Esophagus squamous epithelium (tissue), 5 donors: Measurements from ENCODE around the gene ANXA10. TPM values are rescaled to one million over a fixed set of nuclear protein-coding genes. Genes with fewer than 3 reads are reported as not detected.
A peak's percentile ranks its signal among the peaks of the same experiment; 100 is the strongest.

Experiments used
- DNase-seq: peaks from one replicate; lab custom pipeline; 2025; lab: John Stamatoyannopoulos, UW
- H3K27ac ChIP-seq, 4 donors: fragments of 200-600 bp; sonication (generic); one replicate each; pipeline ENCODE4 v1.5.1; 2016 to 2019; ENCODE audit warnings: mild to moderate bottlenecking in 1 of 4
- H3K27me3 ChIP-seq, 4 donors: fragments of 200-600 bp; sonication (generic); 1 replicate in 3 of 4; 2 replicates in 1 of 4; pipeline versions ENCODE4 v1.5.1 to v1.6.0; 2017 to 2021; ENCODE audit warnings: antibody characterized with exemption in 1 of 4
- H3K36me3 ChIP-seq, 3 donors: fragments of 200-600 bp; sonication (generic); one replicate each; pipeline ENCODE4 v1.5.1; 2016 to 2019
- H3K4me1 ChIP-seq, 3 donors: fragments of 200-600 bp; sonication (generic); one replicate each; pipeline ENCODE4 v1.5.1; 2017 to 2019
- H3K4me3 ChIP-seq, 4 donors: fragments of 200-600 bp; sonication (generic); 1 replicate in 3 of 4; 2 replicates in 1 of 4; pipeline ENCODE4 v1.5.1; 2016 to 2019; ENCODE audit warnings: mild to moderate bottlenecking in 2 of 4, moderate library complexity in 1 of 4
- H3K9me3 ChIP-seq, 3 donors: fragments of 200-600 bp; sonication (generic); one replicate each; pipeline ENCODE4 v1.5.1; 2016 to 2019
- CTCF ChIP-seq, 6 experiments: fragments of 450-650 bp in 4 of 6; fragments of 200-600 bp in 2 of 6; sonication (generic) in 2 of 6; IDR thresholded peaks; one replicate each; pipeline ENCODE4 v1.5.1; 2016 to 2019; ENCODE audit warnings: antibody characterized with exemption in 6 of 6, mild to moderate bottlenecking in 4 of 6, moderate library complexity in 4 of 6
- POLR2A ChIP-seq, 4 donors: fragments of 450-650 bp; IDR thresholded peaks; one replicate each; pipeline ENCODE4 v1.6.1; 2017; ENCODE audit warnings: antibody characterized with exemption in 4 of 4, mild to moderate bottlenecking in 4 of 4, moderate library complexity in 3 of 4
- WGBS, 2 donors: methylation state at CpG; one replicate each; pipeline ENCODE4 v1.1.5; 2018; 5-methylcytosine and 5-hydroxymethylcytosine counted together
- intact Hi-C: fragments of 100-400 bp; cut with DNase I; formaldehyde crosslinking; loops from one replicate; pipeline ENCODE4 v1.15.0; 2022
- total RNA-seq, 4 donors: library from RNA; depleted of rRNA; stranded (reverse); fragments of >200 nt; gene quantifications; one replicate each; pipeline ENCODE4 v1.1.0, GENCODE V29; 2016
- donor health status: DM: yes; HTN: yes; CAD: no.

ANXA10 gene
- total RNA-seq, 4 donors from 2014 or later = 0.18 to 0.19 TPM; not detected in 2

GRCh38 chr4:168143601-168144000, 51.3 kb downstream of the ANXA10 start:
- no peaks in the 10 kb centered on the region for H3K9me3 ChIP-seq
- no peaks in the 10 kb centered on the region for H3K36me3 ChIP-seq
- DNase-seq = no peak
- no peak overlapping the region for H3K4me3 ChIP-seq
- H3K27ac ChIP-seq = no peak overlapping the region
- H3K4me1 ChIP-seq = no peaks in the 10 kb centered on the region
- TF ChIP-seq POLR2A (IDR thresholded peaks at IDR 0.05) (no peak), CTCF (IDR thresholded peaks at IDR 0.05) (no peak)
- intact Hi-C loops = no loop called here
- H3K27me3 ChIP-seq = no peaks in the 10 kb centered on the region
- 78 to 86% methylated on average over 2 of the region's 2 CpGs for WGBS, 2 donors

GRCh38 chr4:168150420-168151050, 58.2 kb downstream of the ANXA10 start:
- no peak for DNase-seq
- no peaks in the 10 kb centered on the region for H3K4me1 ChIP-seq
- WGBS, 2 donors = 77 to 92% methylated on average over 6 of the region's 6 CpGs
- no peaks in the 10 kb centered on the region for H3K27me3 ChIP-seq
- TF ChIP-seq POLR2A (IDR thresholded peaks at IDR 0.05) (no peak), CTCF (IDR thresholded peaks at IDR 0.05) (no peak)
- no peak overlapping the region for H3K27ac ChIP-seq
- H3K36me3 ChIP-seq = no peaks in the 10 kb centered on the region
- H3K9me3 ChIP-seq = no peaks in the 10 kb centered on the region
- intact Hi-C loops = no loop called here
- H3K4me3 ChIP-seq = no peak overlapping the region

- no peak overlapping the region for H3K4me3 ChIP-seq
- H3K27me3 ChIP-seq = no peaks in the 10 kb centered on the region
- no peak overlapping the region for H3K27ac ChIP-seq
- no peaks in the 10 kb centered on the region for H3K9me3 ChIP-seq
- no peak for DNase-seq
- no peaks in the 10 kb centered on the region for H3K4me1 ChIP-seq
- no peak for TF ChIP-seq CTCF (IDR thresholded peaks at IDR 0.05)
- TF ChIP-seq POLR2A (IDR thresholded peaks at IDR 0.05) = no peak
- no peaks in the 10 kb centered on the region for H3K36me3 ChIP-seq
- 88 to 92% methylated on average over 3 of the region's 3 CpGs for WGBS, 2 donors
- intact Hi-C loops = no loop called here
Observed at GRCh38 chr4:168151327-168151726, 59.0 kb downstream of the ANXA10 start.

GRCh38 chr4:168152837-168153500, 60.6 kb downstream of the ANXA10 start:
- Histone ChIP-seq H3K9me3 (no peaks in the 10 kb centered on the region), H3K27me3 (no peaks in the 10 kb centered on the region), H3K4me1 (no peaks in the 10 kb centered on the region), H3K36me3 (no peaks in the 10 kb centered on the region), H3K4me3 (no peak overlapping the region), H3K27ac (no peak overlapping the region)
- intact Hi-C loops = no loop called here
- WGBS, 2 donors = 84 to 95% methylated on average over 8 of the region's 8 CpGs
- no peak for TF ChIP-seq CTCF (IDR thresholded peaks at IDR 0.05)
- TF ChIP-seq POLR2A (IDR thresholded peaks at IDR 0.05) = no peak
- DNase-seq = no peak

- no peaks in the 10 kb centered on the region for H3K27me3 ChIP-seq
- H3K27ac ChIP-seq = no peak overlapping the region
- TF ChIP-seq CTCF (IDR thresholded peaks at IDR 0.05) (peak; percentile 16 to 69 (median 50)), POLR2A (IDR thresholded peaks at IDR 0.05) (no peak)
- no peaks in the 10 kb centered on the region for H3K9me3 ChIP-seq
- no peaks in the 10 kb centered on the region for H3K4me1 ChIP-seq
- peak; percentile 13 for DNase-seq
- no peaks in the 10 kb centered on the region for H3K36me3 ChIP-seq
- peak overlapping the region in 3 of 4 donors; percentile 19 to 43 (median 22) for H3K4me3 ChIP-seq
- intact Hi-C loops = no loop called here
- 1 to 3% methylated on average over 10 of the region's 10 CpGs for WGBS, 2 donors
Observed at GRCh38 chr4:168153596-168154440, 61.5 kb downstream of the ANXA10 start.
